Astrocyte (in vitro differentiated cells and primary cell): Measurements from ENCODE around the gene KDM6B. TPM values are rescaled to one million over a fixed set of nuclear protein-coding genes. Genes with fewer than 3 reads are reported as not detected.

Experiments used
- DNase-seq: peaks from one replicate; pipeline ENCODE4 v3.0.0-alpha.2; 2010; ENCODE audit warnings: low read depth
- FAIRE-seq: peaks from 2 replicates; lab custom pipeline; 2011; peaks lifted over from hg19 to GRCh38; lab: Jason Lieb, UNC
- H2AFZ ChIP-seq: 2 replicates; pipeline ENCODE4 v1.6.0; 2012; ENCODE audit warnings: low read depth, low read length, inconsistent platforms
- H3K27ac ChIP-seq: 2 replicates; pipeline ENCODE4 v1.5.1; 2011; ENCODE audit warnings: low read depth, low read length, inconsistent platforms
- H3K27me3 ChIP-seq: 2 replicates; pipeline ENCODE4 v1.6.0; 2011; ENCODE audit warnings: low read length, inconsistent platforms; ENCODE audit not compliant: insufficient read depth
- H3K36me3 ChIP-seq: 2 replicates; pipeline ENCODE4 v1.5.1; 2011; ENCODE audit warnings: low read length, inconsistent platforms; ENCODE audit not compliant: insufficient read depth
- H3K4me1 ChIP-seq: 2 replicates; pipeline ENCODE4 v1.5.1; 2011; ENCODE audit warnings: low read length, inconsistent platforms; ENCODE audit not compliant: insufficient read depth
- H3K4me2 ChIP-seq: 2 replicates; pipeline ENCODE4 v1.6.0; 2012; ENCODE audit warnings: low read length, inconsistent platforms
- H3K4me3 ChIP-seq: 2 replicates; pipeline ENCODE4 v1.5.1; 2011; ENCODE audit warnings: low read depth, mild to moderate bottlenecking, low read length, inconsistent platforms; ENCODE audit not compliant: insufficient read depth
- H3K79me2 ChIP-seq: 2 replicates; pipeline ENCODE4 v1.6.0; 2012; ENCODE audit warnings: mild to moderate bottlenecking, low read length, inconsistent platforms; ENCODE audit not compliant: insufficient read depth
- H3K9ac ChIP-seq: 2 replicates; pipeline ENCODE4 v1.6.0; 2012; ENCODE audit warnings: mild to moderate bottlenecking, low read length, inconsistent platforms
- H3K9me3 ChIP-seq: 2 replicates; pipeline ENCODE4 v1.5.1; 2012; ENCODE audit warnings: low read depth, mild to moderate bottlenecking, low read length, inconsistent platforms; ENCODE audit not compliant: insufficient read depth
- H4K20me1 ChIP-seq: 2 replicates; pipeline ENCODE4 v1.6.0; 2012; ENCODE audit warnings: low read length, inconsistent platforms; ENCODE audit not compliant: insufficient read depth
- H3K27ac Mint-ChIP-seq: one replicate; pipeline ENCODE4 v1.8.0; 2021; ENCODE audit warnings: mild to moderate bottlenecking, mixed read lengths; ENCODE audit not compliant: unreplicated experiment
- H3K27me3 Mint-ChIP-seq: one replicate; pipeline ENCODE4 v1.8.0; 2021; ENCODE audit warnings: low read depth, mixed read lengths; ENCODE audit not compliant: unreplicated experiment
- H3K36me3 Mint-ChIP-seq: one replicate; pipeline ENCODE4 v1.8.0; 2021; ENCODE audit warnings: low read depth, mixed read lengths; ENCODE audit not compliant: unreplicated experiment
- H3K4me1 Mint-ChIP-seq: one replicate; pipeline ENCODE4 v1.8.0; 2021; ENCODE audit warnings: low read depth, mixed read lengths; ENCODE audit not compliant: unreplicated experiment
- H3K4me3 Mint-ChIP-seq: one replicate; pipeline ENCODE4 v1.8.0; 2021; ENCODE audit warnings: mild to moderate bottlenecking, moderate library complexity, mixed read lengths; ENCODE audit not compliant: unreplicated experiment
- H3K9me3 Mint-ChIP-seq: one replicate; pipeline ENCODE4 v1.8.0; 2021; ENCODE audit warnings: mild to moderate bottlenecking, mixed read lengths; ENCODE audit not compliant: unreplicated experiment
- CTCF ChIP-seq: IDR thresholded peaks from 2 replicates; pipeline ENCODE4 v1.5.1; 2011; ENCODE audit warnings: low read depth, mild to moderate bottlenecking, inconsistent platforms, low read length, moderate library complexity; ENCODE audit not compliant: insufficient read depth
- EZH2 ChIP-seq: IDR thresholded peaks from 2 replicates; pipeline ENCODE4 v1.6.1; 2012; ENCODE audit warnings: mild to moderate bottlenecking, low read length, inconsistent platforms; ENCODE audit not compliant: insufficient read depth
- total RNA-seq: library from RNA; stranded (reverse); gene quantifications from 2 replicates; pipeline ENCODE4 v1.2.1, GENCODE V29; 2021

Gene KDM6B
- total RNA-seq, 1 donor from 2014 or later: 50.4 TPM

- Mint-ChIP-seq H3K27ac (no peak within 1 kb of the TSS), H3K27me3 (no peaks in the 10 kb centered on the region), H3K4me3 (no peak within 1 kb of the TSS), H3K9me3 (no peaks in the 10 kb centered on the region), H3K4me1 (peaks cover 18% of the 10 kb centered on the region), H3K36me3 (peaks cover 10% of the 10 kb centered on the region)
- Histone ChIP-seq H2AFZ (peak within 1 kb of the TSS; percentile 83), H3K4me2 (peak within 1 kb of the TSS; percentile 94), H3K79me2 (peaks cover 31% of the 10 kb centered on the region), H3K27ac (peak within 1 kb of the TSS; percentile 93), H3K9ac (peak within 1 kb of the TSS; percentile 90), H3K36me3 (peaks cover 25% of the 10 kb centered on the region), H3K9me3 (no peaks in the 10 kb centered on the region), H3K27me3 (no peaks in the 10 kb centered on the region), H3K4me3 (peak within 1 kb of the TSS; percentile 83), H3K4me1 (peaks cover 33% of the 10 kb centered on the region), H4K20me1 (peaks cover 25% of the 10 kb centered on the region)
- no peak for TF ChIP-seq EZH2
- no peak for TF ChIP-seq CTCF
- peak; percentile 87 for FAIRE-seq
- DNase-seq: peak; percentile 98
Observed at GRCh38 chr17:7856811-7857712, 23.0 kb downstream of the KDM6B start, which contains the start of gene NAA38. Gene NAA38 (minus strand): TSS chr17:7857559. CDS start chr17:7857463, 96 bp downstream.

GRCh38 chr17:7857713-7858521 lies 23.9 kb downstream of the KDM6B start, which contains the start of gene CYB5D1:
Gene CYB5D1 (plus strand): TSS chr17:7858003. CDS start chr17:7858135, 132 bp downstream.
- H3K4me3 ChIP-seq: peak within 1 kb of the TSS; percentile 83
- H3K79me2 ChIP-seq: peaks cover 27% of the 10 kb centered on the region
- peaks cover 9% of the 10 kb centered on the region for H3K36me3 Mint-ChIP-seq
- H3K4me3 Mint-ChIP-seq: no peak within 1 kb of the TSS
- H3K4me2 ChIP-seq: peak within 1 kb of the TSS; percentile 94
- H3K9me3 ChIP-seq: no peaks in the 10 kb centered on the region
- H3K9ac ChIP-seq: peak within 1 kb of the TSS; percentile 90
- H4K20me1 ChIP-seq: peaks cover 23% of the 10 kb centered on the region
- no peak within 1 kb of the TSS for H3K27ac Mint-ChIP-seq
- TF ChIP-seq CTCF (no peak), EZH2 (no peak)
- peak; percentile 41 for FAIRE-seq
- no peaks in the 10 kb centered on the region for H3K27me3 ChIP-seq
- peaks cover 31% of the 10 kb centered on the region for H3K4me1 ChIP-seq
- peaks cover 19% of the 10 kb centered on the region for H3K4me1 Mint-ChIP-seq
- peak within 1 kb of the TSS; percentile 83 for H2AFZ ChIP-seq
- no peaks in the 10 kb centered on the region for H3K27me3 Mint-ChIP-seq
- peak; percentile 89 for DNase-seq
- H3K36me3 ChIP-seq: peaks cover 23% of the 10 kb centered on the region
- H3K27ac ChIP-seq: peak within 1 kb of the TSS; percentile 93
- H3K9me3 Mint-ChIP-seq: no peaks in the 10 kb centered on the region
